IPS DF 4.7 (cell line): ENCODE measurements around the gene GATA2.

ENCODE experiments used
- DNase-seq: peaks from one replicate; pipeline ENCODE4 v3.0.0-alpha.2; 2013; ENCODE audit warnings: low spot score; ENCODE audit errors: extremely low read depth

GATA2 gene

GRCh38 chr3:128434524-128434923 is 58.5 kb downstream of the GATA2 start:
- no peak for DNase-seq

- no peak for DNase-seq
Measured at GRCh38 chr3:128433837-128434165, 59.2 kb downstream of the GATA2 start.

GRCh38 chr3:128432971-128433836 is 59.8 kb downstream of the GATA2 start:
- no peak for DNase-seq

GRCh38 chr3:128432301-128432970 is 60.6 kb downstream of the GATA2 start:
- no peak for DNase-seq

GRCh38 chr3:128431803-128432300 is 61.1 kb downstream of the GATA2 start:
- DNase-seq = no peak

GRCh38 chr3:128430731-128431130 is 62.3 kb downstream of the GATA2 start:
- DNase-seq = no peak

- DNase-seq = no peak
Measured at GRCh38 chr3:128430301-128430700, 62.7 kb downstream of the GATA2 start.

GRCh38 chr3:128429751-128430150 is 63.2 kb downstream of the GATA2 start:
- no peak for DNase-seq
